GM21576 (cell line): ENCODE measurements around the gene OSBPL5.

Source experiments
- ATAC-seq: cut with Tn5 transposase; IDR thresholded peaks from one replicate; pipeline ENCODE4 v1.9.1; 2021; ENCODE audit warnings: mild to moderate bottlenecking, moderate library complexity; ENCODE audit not compliant: unreplicated experiment

The OSBPL5 gene

GRCh38 chr11:3164552-3165151 lies 458 bp downstream of the OSBPL5 start:
- ATAC-seq: no peak

- ATAC-seq: no peak
Measured at GRCh38 chr11:3164138-3164551, 965 bp downstream of the OSBPL5 start.

- no peak for ATAC-seq
Measured at GRCh38 chr11:3163241-3163981, 1.7 kb downstream of the OSBPL5 start.

- ATAC-seq: no peak
Measured at GRCh38 chr11:3162410-3163240, 2.5 kb downstream of the OSBPL5 start.

GRCh38 chr11:3161720-3162409 lies 3.2 kb downstream of the OSBPL5 start:
- ATAC-seq: no peak

GRCh38 chr11:3161309-3161708 lies 3.8 kb downstream of the OSBPL5 start:
- ATAC-seq: no peak

GRCh38 chr11:3160252-3161031 lies 4.7 kb downstream of the OSBPL5 start:
- ATAC-seq: no peak

GRCh38 chr11:3159296-3160190 lies 5.6 kb downstream of the OSBPL5 start:
- no peak for ATAC-seq

- ATAC-seq: no peak
Measured at GRCh38 chr11:3158821-3159220, 6.3 kb downstream of the OSBPL5 start.

- ATAC-seq: no peak
Measured at GRCh38 chr11:3158131-3158591, 6.9 kb downstream of the OSBPL5 start.

GRCh38 chr11:3157381-3158130 lies 7.6 kb downstream of the OSBPL5 start:
- no peak for ATAC-seq

GRCh38 chr11:3156661-3157311 lies 8.3 kb downstream of the OSBPL5 start:
- no peak for ATAC-seq

- no peak for ATAC-seq
Measured at GRCh38 chr11:3156282-3156660, 8.8 kb downstream of the OSBPL5 start.

- no peak for ATAC-seq
Measured at GRCh38 chr11:3155691-3156258, 9.3 kb downstream of the OSBPL5 start.

- ATAC-seq: no peak
Measured at GRCh38 chr11:3155216-3155615, 9.9 kb downstream of the OSBPL5 start.

GRCh38 chr11:3154001-3154599 lies 11.0 kb downstream of the OSBPL5 start:
- ATAC-seq: no peak

GRCh38 chr11:3153291-3153861 lies 11.7 kb downstream of the OSBPL5 start:
- no peak for ATAC-seq
